ENCODE measurements around the gene RNF112.

DNA sequence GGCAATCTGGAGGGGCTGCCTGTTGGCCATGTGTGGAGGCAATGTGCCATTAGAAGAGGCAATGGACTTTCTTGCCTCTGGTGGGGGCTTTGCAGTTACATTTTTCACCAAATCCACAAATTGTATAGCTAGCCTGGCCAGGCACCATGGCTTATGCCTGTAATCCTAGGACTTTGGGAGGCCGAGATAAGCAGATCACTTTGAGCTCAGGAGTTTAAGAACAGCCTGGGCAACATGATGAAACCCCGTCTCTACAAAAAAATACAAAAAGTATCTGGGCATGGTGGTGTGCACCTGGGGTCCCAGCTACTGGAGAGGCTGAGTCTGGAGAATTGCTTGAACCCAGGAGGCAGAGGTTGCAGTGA lies 2.7 kb upstream of the RNF112 start:
- TF ChIP-seq, protein P1, sequence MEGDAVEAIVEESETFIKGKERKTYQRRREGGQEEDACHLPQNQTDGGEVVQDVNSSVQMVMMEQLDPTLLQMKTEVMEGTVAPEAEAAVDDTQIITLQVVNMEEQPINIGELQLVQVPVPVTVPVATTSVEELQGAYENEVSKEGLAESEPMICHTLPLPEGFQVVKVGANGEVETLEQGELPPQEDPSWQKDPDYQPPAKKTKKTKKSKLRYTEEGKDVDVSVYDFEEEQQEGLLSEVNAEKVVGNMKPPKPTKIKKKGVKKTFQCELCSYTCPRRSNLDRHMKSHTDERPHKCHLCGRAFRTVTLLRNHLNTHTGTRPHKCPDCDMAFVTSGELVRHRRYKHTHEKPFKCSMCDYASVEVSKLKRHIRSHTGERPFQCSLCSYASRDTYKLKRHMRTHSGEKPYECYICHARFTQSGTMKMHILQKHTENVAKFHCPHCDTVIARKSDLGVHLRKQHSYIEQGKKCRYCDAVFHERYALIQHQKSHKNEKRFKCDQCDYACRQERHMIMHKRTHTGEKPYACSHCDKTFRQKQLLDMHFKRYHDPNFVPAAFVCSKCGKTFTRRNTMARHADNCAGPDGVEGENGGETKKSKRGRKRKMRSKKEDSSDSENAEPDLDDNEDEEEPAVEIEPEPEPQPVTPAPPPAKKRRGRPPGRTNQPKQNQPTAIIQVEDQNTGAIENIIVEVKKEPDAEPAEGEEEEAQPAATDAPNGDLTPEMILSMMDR (IDR thresholded peaks at IDR 0.05; ENCODE audit: insufficient read depth, low read depth, low read length) = no peak
- no peak for TF ChIP-seq EZH2 (IDR thresholded peaks at IDR 0.05; ENCODE audit: insufficient read depth, low read length)

Measured in astrocyte (in vitro differentiated cells and primary cell).